GM18519 (cell line): Measurements from ENCODE around the gene ANKRD53.

Experiments used
- ATAC-seq: cut with Tn5 transposase; IDR thresholded peaks from one replicate; pipeline ENCODE4 v1.9.1; 2021; ENCODE audit warnings: mild to moderate bottlenecking, moderate library complexity; ENCODE audit not compliant: unreplicated experiment, low FRiP score

Gene ANKRD53

DNA sequence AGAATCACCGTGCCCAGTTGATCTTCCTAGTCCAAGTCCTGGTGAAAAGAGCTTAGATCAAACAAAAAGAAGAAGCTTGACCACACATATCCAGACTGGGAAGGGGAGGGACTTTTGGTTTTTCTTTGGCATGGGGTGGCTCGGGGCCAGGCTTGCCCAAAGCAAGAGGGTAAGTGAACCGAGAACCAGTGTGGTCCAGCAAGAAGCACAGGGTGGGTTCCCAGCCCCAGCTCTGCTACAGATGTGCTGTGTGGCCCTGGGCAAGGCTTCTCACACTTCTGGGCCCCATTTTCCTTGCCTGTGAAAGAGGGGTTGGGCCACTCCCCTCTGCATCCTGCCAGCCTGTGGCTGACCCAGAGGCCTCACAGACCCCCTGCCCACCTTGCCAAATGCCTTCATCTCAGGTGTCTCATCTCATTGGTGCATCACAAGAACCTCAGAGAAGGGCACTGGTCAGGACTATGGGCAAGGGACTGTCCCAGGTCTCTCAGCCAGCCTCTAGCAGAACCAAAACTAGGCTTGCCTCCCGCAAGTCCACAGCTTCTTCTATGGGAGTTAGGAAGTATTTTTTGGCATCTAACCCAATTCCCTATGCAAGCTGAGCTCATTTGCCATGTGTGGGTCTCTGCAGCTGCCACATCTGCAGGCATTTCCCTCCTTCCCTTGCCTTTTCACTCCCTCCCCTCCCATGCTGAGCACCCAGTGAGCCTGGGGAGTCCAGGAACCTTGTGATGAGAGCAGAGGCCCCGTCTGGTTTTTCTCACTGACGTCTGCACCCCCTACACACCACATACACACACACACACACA, 35.8 kb upstream of the ANKRD53 start:
- no peak for ATAC-seq

DNA sequence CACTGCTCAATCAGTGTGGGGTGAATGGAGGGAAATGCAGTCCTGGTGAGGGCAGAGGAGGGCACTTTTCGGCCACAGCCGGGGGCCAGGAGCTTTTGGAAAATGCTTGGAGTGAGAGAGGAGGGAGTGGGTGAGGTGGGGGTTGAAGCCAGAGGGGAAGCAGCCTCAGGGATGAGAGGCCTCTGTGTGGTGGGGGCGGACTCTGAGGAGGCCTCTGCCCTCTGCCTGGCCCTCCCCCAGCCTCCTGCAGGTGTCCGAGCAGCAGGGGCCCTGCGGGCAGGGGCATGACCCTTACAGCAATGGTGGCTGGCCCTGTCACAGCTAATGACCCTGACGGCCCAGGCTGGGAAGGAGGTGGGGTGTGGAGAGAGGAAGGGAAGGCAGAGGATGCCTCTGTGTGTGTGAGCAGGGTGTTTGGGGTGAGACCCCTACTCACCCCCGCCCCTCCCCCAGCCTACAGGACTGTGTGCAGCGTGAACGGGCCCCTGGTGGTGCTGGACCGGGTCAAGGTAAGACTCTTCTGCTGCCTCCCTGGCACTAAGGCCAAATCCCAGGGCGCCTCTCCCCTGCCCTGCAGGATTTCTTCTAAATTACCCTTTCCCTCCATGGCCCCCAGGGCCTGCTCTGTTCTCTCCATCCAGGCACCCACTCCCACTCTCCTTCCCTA, 35.1 kb upstream of the ANKRD53 start:
- ATAC-seq, result no peak

- ATAC-seq, result no peak
Measured at GRCh38 chr2:70944111-70944690, 34.2 kb upstream of the ANKRD53 start.

DNA sequence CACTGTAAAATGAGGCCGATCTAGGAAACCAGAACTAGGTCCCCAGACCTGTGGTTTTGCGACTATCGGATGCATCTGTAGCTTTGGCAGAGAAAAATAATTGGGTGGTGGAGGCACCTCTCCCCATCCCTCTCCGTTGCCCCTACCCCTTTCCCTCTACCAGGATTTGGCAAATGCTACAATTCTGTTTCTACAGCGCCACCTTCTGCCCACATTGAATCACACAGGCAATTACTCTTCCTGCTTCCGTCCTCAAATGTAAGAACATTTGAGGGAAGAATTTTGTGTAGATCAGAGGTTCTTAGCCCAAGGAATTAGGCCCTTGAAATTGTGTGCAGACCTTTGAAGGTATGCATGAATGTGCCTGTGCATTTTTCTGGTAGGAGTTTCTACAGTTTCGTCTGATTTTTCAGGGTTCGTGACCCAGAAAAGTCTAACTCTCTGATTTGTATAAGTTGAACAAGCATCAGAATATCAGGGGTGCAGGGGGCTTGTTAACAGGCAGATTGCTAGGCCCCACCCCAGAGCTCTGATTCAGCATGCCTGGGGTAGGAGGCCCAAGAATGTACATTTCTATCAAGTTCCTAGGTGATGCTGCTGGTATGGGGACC, 31.5 kb upstream of the ANKRD53 start:
- ATAC-seq, result no peak

DNA sequence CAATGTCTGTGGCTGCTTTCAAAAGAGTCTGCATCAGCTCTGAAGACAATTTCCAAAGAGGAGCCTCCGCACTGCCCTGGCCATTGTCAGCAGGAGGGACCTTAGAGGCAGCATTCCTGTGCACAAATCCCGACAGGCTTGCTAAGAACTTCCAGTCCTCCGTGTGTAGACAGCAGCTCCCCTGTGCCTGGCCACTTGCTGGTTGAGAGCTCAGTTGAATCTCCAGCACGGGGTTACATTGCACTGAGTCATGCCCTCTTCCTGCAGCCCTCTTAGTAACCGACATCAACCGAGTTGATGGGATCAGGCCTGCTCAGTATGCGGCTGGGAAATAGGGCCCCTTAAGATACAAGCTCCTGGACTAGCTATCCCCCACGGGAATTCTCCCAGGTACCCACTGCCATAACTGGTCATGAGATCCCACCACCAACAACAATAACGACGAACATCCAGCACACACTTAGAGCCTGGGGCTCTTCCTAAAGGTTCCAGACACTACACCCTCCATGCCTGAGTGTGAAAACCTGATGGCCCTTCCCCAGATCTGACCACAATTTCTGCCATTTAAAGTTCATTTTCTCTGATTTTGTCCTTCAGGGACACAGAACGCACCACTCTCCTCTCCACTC, 30.8 kb upstream of the ANKRD53 start:
- ATAC-seq, result no peak

DNA sequence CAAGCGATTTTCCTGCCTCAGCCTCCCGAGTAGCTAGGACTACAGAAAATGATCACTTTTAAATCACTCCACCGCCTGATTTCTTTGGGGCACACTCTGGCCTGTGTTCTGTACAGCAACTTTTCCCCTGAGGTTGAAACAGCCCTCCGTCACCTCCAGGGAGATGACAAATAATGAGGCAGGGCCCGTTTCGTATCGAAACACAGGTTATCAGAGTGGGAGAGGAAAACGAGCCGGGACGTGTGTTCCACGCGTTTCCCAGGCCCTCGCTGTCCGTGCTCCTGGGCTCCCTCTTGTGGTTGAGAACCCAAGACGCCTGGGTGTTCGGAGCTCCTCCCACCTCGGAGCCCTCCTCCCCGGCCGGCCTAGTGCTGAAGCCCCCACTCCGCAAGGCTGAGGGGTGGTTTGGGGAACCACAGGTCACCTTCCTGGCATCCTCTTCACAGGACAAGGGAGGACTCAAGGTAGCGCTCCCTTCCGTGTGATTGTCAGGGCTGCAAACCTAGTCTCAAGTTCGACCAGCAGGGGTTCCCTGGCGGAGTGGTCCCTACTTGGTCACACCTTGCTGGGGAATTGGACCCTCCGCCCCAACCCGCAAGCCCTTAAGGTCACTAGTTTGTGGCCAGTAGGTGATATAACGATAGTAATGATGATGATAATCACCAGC, 30.0 kb upstream of the ANKRD53 start:
- no peak for ATAC-seq

DNA sequence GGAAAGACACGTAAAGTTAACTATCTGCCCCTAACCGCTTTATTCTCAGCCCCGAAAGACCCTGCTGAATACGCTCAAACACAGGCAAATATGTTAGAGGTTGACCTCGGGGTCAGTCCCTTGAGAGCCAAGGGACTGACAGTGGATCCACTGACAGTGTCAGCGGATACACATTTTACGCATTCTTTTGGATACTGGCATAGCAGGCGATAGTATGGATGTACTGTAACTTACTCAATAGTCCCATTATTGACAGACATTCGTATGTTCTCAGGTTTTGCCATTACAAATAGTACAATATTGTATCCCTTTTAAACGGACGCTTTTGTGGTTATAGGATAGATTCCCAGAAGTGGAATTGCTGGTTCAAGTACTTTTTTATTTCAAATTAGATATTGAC, 29.3 kb upstream of the ANKRD53 start:
- no peak for ATAC-seq

- no peak for ATAC-seq
Measured at GRCh38 chr2:70954886-70955285, 23.5 kb upstream of the ANKRD53 start.

DNA sequence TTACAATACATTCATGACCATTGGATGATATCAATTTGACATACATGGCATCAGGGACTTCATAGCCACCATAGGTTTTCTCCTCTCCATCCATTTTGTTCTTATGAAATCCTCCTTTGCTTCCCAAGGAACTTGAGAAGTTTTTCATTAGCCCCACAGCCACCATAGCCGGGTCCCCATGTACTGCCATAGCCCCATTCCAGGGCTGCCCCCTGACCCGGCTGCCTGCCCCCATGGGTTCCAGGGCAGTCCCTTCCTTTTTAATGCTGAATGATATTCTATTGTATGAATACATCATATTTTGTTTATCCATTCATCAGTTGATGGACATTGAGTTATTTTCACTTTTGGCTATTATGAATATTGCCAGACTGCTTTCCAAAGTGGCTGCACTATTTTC, 22.3 kb upstream of the ANKRD53 start:
- ATAC-seq, result no peak

DNA sequence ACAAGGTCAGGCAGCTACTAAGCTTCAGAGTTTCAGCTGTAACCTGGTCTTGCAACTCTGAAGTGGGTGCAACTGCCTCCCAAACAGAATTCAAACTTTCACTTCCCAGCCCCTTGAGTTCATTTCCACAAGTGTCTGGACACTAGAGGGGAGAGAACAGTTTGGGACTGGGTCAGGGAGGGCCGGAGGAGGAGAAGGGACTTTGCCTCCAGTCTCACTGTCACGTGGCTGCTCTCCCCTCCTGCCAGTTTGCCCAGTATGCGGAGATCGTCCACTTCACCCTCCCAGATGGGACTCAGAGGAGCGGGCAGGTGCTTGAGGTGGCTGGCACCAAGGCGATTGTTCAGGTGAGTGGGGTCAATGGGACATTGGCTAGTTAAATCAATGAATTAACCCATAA, 20.6 kb upstream of the ANKRD53 start:
- ATAC-seq, result no peak

DNA sequence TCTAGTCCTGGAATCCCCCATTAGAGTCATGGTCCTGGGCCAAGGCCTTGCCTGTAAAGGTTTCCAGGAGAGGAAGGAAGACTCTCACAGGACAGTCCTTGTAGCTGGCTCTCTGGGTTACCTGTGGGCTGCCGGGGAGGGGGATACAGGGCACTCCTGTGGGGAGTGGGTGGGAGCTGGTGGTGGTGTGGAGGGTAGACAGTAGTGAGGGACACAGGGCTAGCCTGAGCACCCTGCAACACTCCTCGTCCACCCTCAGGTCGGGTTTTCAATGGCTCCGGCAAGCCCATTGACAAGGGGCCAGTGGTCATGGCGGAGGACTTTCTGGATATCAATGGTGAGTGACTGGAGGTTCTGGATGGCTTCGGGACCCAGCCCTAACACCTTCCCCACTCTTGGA, 19.7 kb upstream of the ANKRD53 start:
- ATAC-seq, result no peak

- no peak for ATAC-seq
Measured at GRCh38 chr2:70959271-70959761, 19.1 kb upstream of the ANKRD53 start.

DNA sequence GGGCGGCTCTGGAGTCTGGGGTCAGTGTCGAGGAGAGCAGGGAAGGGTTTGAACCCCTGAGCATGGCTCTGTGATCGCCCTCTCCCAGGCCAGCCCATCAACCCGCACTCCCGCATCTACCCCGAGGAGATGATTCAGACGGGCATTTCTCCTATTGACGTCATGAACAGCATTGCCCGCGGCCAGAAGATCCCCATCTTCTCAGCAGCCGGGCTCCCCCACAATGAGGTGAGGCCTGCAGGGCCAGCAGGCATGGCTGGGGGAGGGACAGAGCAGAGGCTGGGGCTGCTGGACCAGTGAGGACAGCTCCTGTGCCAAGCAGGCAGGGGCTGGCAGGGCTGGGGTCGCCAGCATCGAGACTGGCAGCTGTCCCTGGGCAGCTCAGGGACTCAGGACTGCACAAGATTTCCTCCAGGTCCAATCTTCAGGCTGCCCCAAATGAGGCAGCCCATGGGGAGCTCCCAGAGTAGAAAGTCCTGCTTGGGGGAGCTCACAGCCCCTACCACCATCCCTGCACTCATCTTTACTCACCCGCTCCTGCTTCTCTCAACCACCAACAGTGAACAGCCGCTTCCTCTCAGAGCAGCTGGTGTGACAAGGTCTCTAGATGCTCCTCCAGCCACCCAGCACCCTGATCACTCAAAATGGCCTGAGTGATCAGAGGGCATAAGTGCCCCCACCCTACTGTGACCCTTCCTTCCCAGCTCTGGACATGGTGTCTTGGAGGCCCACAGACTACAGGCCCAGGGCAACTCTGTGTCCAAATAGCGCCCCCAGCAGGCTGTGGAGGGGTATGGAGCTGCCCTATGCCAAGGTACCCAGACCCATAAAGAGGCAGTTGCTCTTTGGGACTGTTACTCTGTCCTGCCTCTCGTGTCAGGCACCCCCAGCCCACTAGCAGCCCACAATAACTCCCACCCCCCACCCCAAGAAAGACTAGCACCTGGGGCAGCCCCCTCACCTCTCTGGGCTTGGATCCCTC, 18.3 kb upstream of the ANKRD53 start:
- ATAC-seq, result no peak

GRCh38 chr2:70960833-70961647, 17.4 kb upstream of the ANKRD53 start:
- ATAC-seq, result no peak

DNA sequence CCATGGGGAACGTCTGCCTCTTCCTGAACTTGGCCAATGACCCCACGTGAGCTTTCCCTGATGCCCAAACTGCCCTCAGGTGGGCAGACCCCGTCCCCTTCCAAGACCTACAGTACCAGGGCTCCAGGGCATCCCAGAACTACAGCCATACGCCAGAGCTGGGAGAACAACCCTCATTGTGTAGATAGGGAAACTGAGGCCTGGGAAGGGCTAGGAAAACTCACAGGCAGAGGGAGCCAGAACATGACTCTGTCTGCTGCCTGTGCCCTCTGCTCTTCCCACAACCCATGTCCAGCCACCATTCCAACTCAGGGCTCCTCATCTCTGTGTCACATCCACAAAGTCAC, 16.8 kb upstream of the ANKRD53 start:
- no peak for ATAC-seq

DNA sequence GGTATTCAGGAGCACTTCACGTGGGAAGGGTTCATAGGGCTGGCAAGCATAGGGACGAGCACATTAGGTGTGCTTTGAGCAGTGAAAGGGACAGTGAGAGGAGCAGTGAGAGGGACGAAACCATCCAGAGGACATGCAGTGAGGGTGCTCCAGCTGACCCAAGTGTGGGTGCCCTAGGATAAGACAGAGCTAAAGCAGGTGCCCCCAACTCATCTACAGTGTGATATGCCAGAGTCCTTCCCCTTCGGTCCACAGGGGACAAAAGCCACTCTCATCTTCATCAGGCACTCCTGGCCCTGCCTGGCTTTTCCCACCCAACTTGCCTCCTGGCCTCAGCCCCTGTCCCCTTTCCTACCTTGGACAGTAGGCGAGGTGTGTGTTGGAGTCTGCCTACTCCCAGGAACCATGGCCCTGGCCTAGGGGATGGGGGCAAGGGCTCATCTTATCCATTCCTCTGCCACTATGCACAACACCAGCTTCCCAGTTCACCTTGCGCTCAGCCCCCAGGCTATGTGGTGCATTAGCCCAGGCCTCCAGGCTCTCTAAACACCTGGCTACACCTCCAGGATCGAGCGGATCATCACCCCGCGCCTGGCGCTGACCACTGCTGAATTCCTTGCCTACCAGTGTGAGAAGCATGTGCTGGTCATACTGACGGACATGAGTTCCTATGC, 16.1 kb upstream of the ANKRD53 start:
- ATAC-seq, result no peak

- ATAC-seq, result no peak
Measured at GRCh38 chr2:70962885-70963878, 15.2 kb upstream of the ANKRD53 start.
